ENCODE data around the gene HDGFL2. TPM values are rescaled to one million over a fixed set of nuclear protein-coding genes. Genes with fewer than 3 reads are reported as not detected.

Gene HDGFL2
- total RNA-seq, 4 donors from 2014 or later, result 15.5 to 39.7 (median 26.9) TPM

- no peak for TF ChIP-seq CTCF (IDR thresholded peaks at IDR 0.05; ENCODE audit: low read depth)
Measured at GRCh38 chr19:4510435-4511255, 38.5 kb downstream of the HDGFL2 start.

- TF ChIP-seq CTCF (IDR thresholded peaks at IDR 0.05; ENCODE audit: low read depth), result no peak
Measured at GRCh38 chr19:4511300-4512054, 39.4 kb downstream of the HDGFL2 start.

- TF ChIP-seq CTCF (IDR thresholded peaks at IDR 0.05; ENCODE audit: low read depth), result no peak
Measured at GRCh38 chr19:4512070-4512469, 40.0 kb downstream of the HDGFL2 start.

GRCh38 chr19:4513248-4513647 is 41.2 kb downstream of the HDGFL2 start:
- TF ChIP-seq CTCF (IDR thresholded peaks at IDR 0.05; ENCODE audit: low read depth), result no peak

- no peak for TF ChIP-seq CTCF (IDR thresholded peaks at IDR 0.05; ENCODE audit: low read depth)
Measured at GRCh38 chr19:4515732-4516131, 43.6 kb downstream of the HDGFL2 start.

- no peak for TF ChIP-seq CTCF (IDR thresholded peaks at IDR 0.05; ENCODE audit: low read depth)
Measured at GRCh38 chr19:4516199-4516938, 44.3 kb downstream of the HDGFL2 start.

GRCh38 chr19:4516939-4517300 is 44.8 kb downstream of the HDGFL2 start:
- TF ChIP-seq CTCF (IDR thresholded peaks at IDR 0.05; ENCODE audit: low read depth), result no peak

Measured in subcutaneous adipose tissue (tissue), 4 donors.